IPS-15b (cell line): ENCODE measurements around the gene PSMB3.

ENCODE experiments used
- H3K27me3 ChIP-seq: one replicate; pipeline ENCODE4 v1.6.1; 2013; ENCODE audit warnings: low read length; ENCODE audit not compliant: control insufficient read depth, insufficient read depth
- H3K36me3 ChIP-seq: one replicate; pipeline ENCODE4 v1.6.1; 2013; ENCODE audit warnings: low read length; ENCODE audit not compliant: control insufficient read depth, insufficient read depth
- H3K4me1 ChIP-seq: one replicate; pipeline ENCODE4 v1.6.1; 2013; ENCODE audit warnings: mild to moderate bottlenecking, low read length; ENCODE audit not compliant: control insufficient read depth, insufficient read depth
- H3K4me3 ChIP-seq: one replicate; pipeline ENCODE4 v1.5.1; 2013; ENCODE audit warnings: low read depth, low read length
- H3K9ac ChIP-seq: one replicate; pipeline ENCODE4 v1.6.1; 2013; ENCODE audit warnings: low read depth, mild to moderate bottlenecking, low read length
- H3K9me3 ChIP-seq: one replicate; pipeline ENCODE4 v1.6.1; 2013; ENCODE audit warnings: mild to moderate bottlenecking, low read length; ENCODE audit not compliant: control insufficient read depth, insufficient read depth

The PSMB3 gene

GRCh38 chr17:38752308-38753070 lies at the start of gene PSMB3:
Gene PSMB3 (plus strand): TSS chr17:38752741. CDS start chr17:38752827, 86 bp downstream.
- no peaks in the 10 kb centered on the region for H3K9me3 ChIP-seq
- peaks cover 4% of the 10 kb centered on the region for H3K4me1 ChIP-seq
- peaks cover 14% of the 10 kb centered on the region for H3K27me3 ChIP-seq
- H3K4me3 ChIP-seq: peak within 1 kb of the TSS; percentile 98
- peak within 1 kb of the TSS; percentile 90 for H3K9ac ChIP-seq
- peaks cover 10% of the 10 kb centered on the region for H3K36me3 ChIP-seq

GRCh38 chr17:38702916-38703741 lies 49.4 kb upstream of the PSMB3 start:
- Histone ChIP-seq H3K4me1 (peaks cover 29% of the 10 kb centered on the region), H3K4me3 (peak overlapping the region; percentile 67), H3K9ac (no peak overlapping the region), H3K36me3 (no peaks in the 10 kb centered on the region), H3K9me3 (no peaks in the 10 kb centered on the region), H3K27me3 (peaks cover 75% of the 10 kb centered on the region)

GRCh38 chr17:38703742-38704605 lies 48.6 kb upstream of the PSMB3 start:
- no peak overlapping the region for H3K9ac ChIP-seq
- peaks cover 29% of the 10 kb centered on the region for H3K4me1 ChIP-seq
- H3K27me3 ChIP-seq: peaks cover 78% of the 10 kb centered on the region
- no peaks in the 10 kb centered on the region for H3K9me3 ChIP-seq
- H3K4me3 ChIP-seq: peak overlapping the region; percentile 45
- no peaks in the 10 kb centered on the region for H3K36me3 ChIP-seq

- Histone ChIP-seq H3K36me3 (no peaks in the 10 kb centered on the region), H3K4me1 (peaks cover 29% of the 10 kb centered on the region), H3K27me3 (peaks cover 77% of the 10 kb centered on the region), H3K9me3 (no peaks in the 10 kb centered on the region), H3K9ac (no peak within 1 kb of the TSS), H3K4me3 (peak within 1 kb of the TSS; percentile 59)
These were observed 47.7 kb upstream of the PSMB3 start, which contains the start of gene MLLT6 for GRCh38 chr17:38704606-38705522. Gene MLLT6 (plus strand): TSS chr17:38705273. CDS start chr17:38705633, 360 bp downstream.

GRCh38 chr17:38705523-38705802 lies 47.1 kb upstream of the PSMB3 start:
- Histone ChIP-seq H3K27me3 (peaks cover 73% of the 10 kb centered on the region), H3K9me3 (no peaks in the 10 kb centered on the region), H3K36me3 (no peaks in the 10 kb centered on the region), H3K4me1 (peaks cover 29% of the 10 kb centered on the region), H3K9ac (no peak overlapping the region), H3K4me3 (peak overlapping the region; percentile 13)

GRCh38 chr17:38705803-38706504 lies 46.6 kb upstream of the PSMB3 start:
- peak overlapping the region; percentile 59 for H3K4me3 ChIP-seq
- peaks cover 68% of the 10 kb centered on the region for H3K27me3 ChIP-seq
- no peak overlapping the region for H3K9ac ChIP-seq
- no peaks in the 10 kb centered on the region for H3K36me3 ChIP-seq
- peaks cover 31% of the 10 kb centered on the region for H3K4me1 ChIP-seq
- no peaks in the 10 kb centered on the region for H3K9me3 ChIP-seq

- H3K27me3 ChIP-seq: peaks cover 61% of the 10 kb centered on the region
These were observed 45.9 kb upstream of the PSMB3 start for GRCh38 chr17:38706505-38707216.

GRCh38 chr17:38707678-38708351 lies 44.7 kb upstream of the PSMB3 start:
- Histone ChIP-seq H3K9ac (no peak overlapping the region), H3K36me3 (no peaks in the 10 kb centered on the region), H3K4me1 (peaks cover 23% of the 10 kb centered on the region), H3K4me3 (peak overlapping the region; percentile 59), H3K9me3 (no peaks in the 10 kb centered on the region), H3K27me3 (peaks cover 51% of the 10 kb centered on the region)

More at GRCh38 chr17:38706505-38707216, 45.9 kb upstream of the PSMB3 start:
- H3K4me1 ChIP-seq: peaks cover 25% of the 10 kb centered on the region
- H3K4me3 ChIP-seq: peak overlapping the region; percentile 59
- H3K9me3 ChIP-seq: no peaks in the 10 kb centered on the region
- no peak overlapping the region for H3K9ac ChIP-seq
- H3K36me3 ChIP-seq: no peaks in the 10 kb centered on the region

- Histone ChIP-seq H3K9me3 (no peaks in the 10 kb centered on the region), H3K27me3 (peaks cover 40% of the 10 kb centered on the region), H3K4me3 (no peak overlapping the region), H3K9ac (no peak overlapping the region), H3K36me3 (no peaks in the 10 kb centered on the region), H3K4me1 (peaks cover 22% of the 10 kb centered on the region)
These were observed 43.3 kb upstream of the PSMB3 start for GRCh38 chr17:38709104-38709820.
